ENCODE data around the gene FANCD2OS.

DNA sequence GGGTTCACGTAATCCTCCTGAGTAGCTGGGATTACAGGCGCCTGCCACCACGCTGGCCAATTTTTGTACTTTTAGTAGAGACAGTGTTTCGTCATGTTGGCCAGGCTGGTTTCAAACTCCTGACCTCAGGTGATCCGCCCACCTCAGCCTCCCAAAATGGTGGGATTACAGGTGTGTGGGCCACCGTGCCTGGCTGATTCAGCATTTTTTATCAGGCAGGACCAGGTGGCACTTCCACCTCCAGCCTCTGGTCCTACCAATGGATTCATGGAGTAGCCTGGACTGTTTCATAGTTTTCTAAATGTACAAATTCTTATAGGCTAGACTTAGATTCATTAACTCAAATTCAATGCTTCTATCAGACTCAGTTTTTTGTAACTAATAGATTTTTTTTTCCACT, 42.9 kb upstream of the FANCD2OS start:
- TF ChIP-seq, protein P1, sequence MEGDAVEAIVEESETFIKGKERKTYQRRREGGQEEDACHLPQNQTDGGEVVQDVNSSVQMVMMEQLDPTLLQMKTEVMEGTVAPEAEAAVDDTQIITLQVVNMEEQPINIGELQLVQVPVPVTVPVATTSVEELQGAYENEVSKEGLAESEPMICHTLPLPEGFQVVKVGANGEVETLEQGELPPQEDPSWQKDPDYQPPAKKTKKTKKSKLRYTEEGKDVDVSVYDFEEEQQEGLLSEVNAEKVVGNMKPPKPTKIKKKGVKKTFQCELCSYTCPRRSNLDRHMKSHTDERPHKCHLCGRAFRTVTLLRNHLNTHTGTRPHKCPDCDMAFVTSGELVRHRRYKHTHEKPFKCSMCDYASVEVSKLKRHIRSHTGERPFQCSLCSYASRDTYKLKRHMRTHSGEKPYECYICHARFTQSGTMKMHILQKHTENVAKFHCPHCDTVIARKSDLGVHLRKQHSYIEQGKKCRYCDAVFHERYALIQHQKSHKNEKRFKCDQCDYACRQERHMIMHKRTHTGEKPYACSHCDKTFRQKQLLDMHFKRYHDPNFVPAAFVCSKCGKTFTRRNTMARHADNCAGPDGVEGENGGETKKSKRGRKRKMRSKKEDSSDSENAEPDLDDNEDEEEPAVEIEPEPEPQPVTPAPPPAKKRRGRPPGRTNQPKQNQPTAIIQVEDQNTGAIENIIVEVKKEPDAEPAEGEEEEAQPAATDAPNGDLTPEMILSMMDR (IDR thresholded peaks at IDR 0.05): no peak
- TF ChIP-seq POLR2A (IDR thresholded peaks at IDR 0.05): no peak

Measured in adrenal gland (tissue), 5 donors.